Heart right ventricle (tissue), 16 donors: ENCODE measurements around the gene SOCS2. TPM values are rescaled to one million over a fixed set of nuclear protein-coding genes. Genes with fewer than 3 reads are reported as not detected.
A peak's percentile ranks its signal among the peaks of the same experiment; 100 is the strongest.

Experiments
- ATAC-seq, 8 donors: fragments of 200-7000 bp; cut with Tn5 transposase; one replicate each; pipeline ENCODE4 v1.9.1; 2020; ENCODE audit warnings: mild to moderate bottlenecking in 8 of 8, moderate library complexity in 8 of 8, moderate number of reproducible peaks in 1 of 8
- DNase-seq, 2 donors: peaks; one replicate each; pipeline ENCODE4 v3.0.0-alpha.2; 2020
- H3K27ac ChIP-seq, 10 donors: fragments of 200-600 bp; sonication (generic) in 2 of 10; one replicate each; pipeline versions ENCODE4 v1.5.0 to v1.8.0; 2020 to 2022; ENCODE audit warnings: mild to moderate bottlenecking in 3 of 10
- H3K27me3 ChIP-seq, 7 donors: fragments of 200-600 bp; one replicate each; pipeline ENCODE4 v1.8.0; 2021 to 2022; ENCODE audit warnings: mild to moderate bottlenecking in 2 of 7
- H3K36me3 ChIP-seq, 9 donors: fragments of 200-600 bp; sonication (generic) in 1 of 9; one replicate each; pipeline versions ENCODE4 v1.5.0 to v1.8.0; 2020 to 2022; ENCODE audit warnings: mild to moderate bottlenecking in 2 of 9
- H3K4me1 ChIP-seq, 9 donors: fragments of 200-600 bp; sonication (generic) in 1 of 9; one replicate each; pipeline versions ENCODE4 v1.5.0 to v1.8.0; 2020 to 2022; ENCODE audit warnings: mild to moderate bottlenecking in 4 of 9
- H3K4me3 ChIP-seq, 10 donors: fragments of 200-600 bp; sonication (generic) in 2 of 10; one replicate each; pipeline versions ENCODE4 v1.5.0 to v1.8.0; 2020 to 2022; ENCODE audit warnings: mild to moderate bottlenecking in 7 of 10, moderate library complexity in 2 of 10
- H3K9me3 ChIP-seq, 11 donors: fragments of 200-600 bp in 10 of 11; sonication (generic) in 2 of 11; one replicate each; pipeline versions ENCODE4 v1.5.0 to v1.8.0; 2013 to 2022; ENCODE audit warnings: mild to moderate bottlenecking in 2 of 11, control low read depth in 1 of 11, moderate library complexity in 1 of 11
- WGBS, 2 donors: extraction: QIAGEN DNeasy Blood & Tissue Kit; methylation state at CpG; one replicate each; pipeline ENCODE4 v1.1.7; 2013; ENCODE audit warnings: inconsistent platforms in 1 of 2; 5-methylcytosine and 5-hydroxymethylcytosine counted together
- intact Hi-C, 10 donors: fragments of 100-400 bp; cut with DNase I; formaldehyde crosslinking; loops; one replicate each; pipeline versions ENCODE4 v1.11.1 to v1.14.2; 2022
- polyA plus RNA-seq, 2 donors: library from polyadenylated mRNA; stranded (reverse); fragments of 200-250 nt; gene quantifications; one replicate each; pipeline ENCODE4 v1.2.3, GENCODE V29; 2013
- total RNA-seq, 10 donors: library from RNA; stranded (reverse); fragmentation: NEBNext Ultra II Directional in 3 of 10; extraction: Animal tissue kit (Norgen Biotek cat#: 25700) in 3 of 10; gene quantifications; one replicate each; pipeline versions ENCODE4 v1.2.1 to v1.2.4, GENCODE V29; 2021 to 2023
- TF ChIP-seq, protein P1 (sequence below), 9 donors: fragments of 200-600 bp; sonication (generic) in 2 of 9; IDR thresholded peaks; one replicate each; pipeline versions ENCODE4 v1.5.0 to v1.8.0; 2021 to 2022; ENCODE audit warnings: antibody characterized with exemption in 9 of 9, mild to moderate bottlenecking in 5 of 9, moderate library complexity in 1 of 9
- donor health status: Arrhythmogenic right ventricular cardiomyopathy.
- donor health status: ischemic (EF 13 %, LVEDD 7.1; RV severe dilation, severe dysfunction).
- donor health status: healthy with polysubstance abuse.
- donor health status: DM: no; HTN: yes; CAD: no.
- donor health status: DM: no; HTN: no; CAD: no.
- donor health status: ischemic (EF 25% LVEDD 6.9; RV normal size, moderate dysfunction).
- donor health status: ischemic (EF 25% LVEDD 5.7; RV mildly dilated, moderate dysfunction).
- donor health status: healthy.
- donor health status: DM: yes; HTN: yes; CAD: no.
- donor health status: Ischemic cardiomyopathy.
- donor health status: ischemic (EF 35%, LVEDD 5.7; RV mildly dilated, moderate dysfunction).
- donor health status: nonischemic (EF 11% LVEDD 7.7; RV severe dilation, severe dysfunction).
- donor health status: DM: yes; HTN: yes; CAD: no.
- donor health status: PGD.
- donor health status: ischemic (EF 29% LVEDD 5.4; RV normal size, mild dysfunction).
- donor health status: nonischemic (EF 23%, LVEDD 6.1; RV moderate dilation, normal function).

Gene SOCS2
- total and polyA plus RNA-seq, 12 donors, result 8.6 to 35.1 (median 18.3) TPM

GRCh38 chr12:93530358-93530757, 42.1 kb upstream of the SOCS2 start:
- DNase-seq, result no peak
- intact Hi-C loops, result loop anchor here in 1 of 10 donors (2.0 kb wide), 1 partner anchor 28 kb away; no protein-coding TSS in a partner anchor
- no peak for ATAC-seq
- no peaks in the 10 kb centered on the region for H3K9me3 ChIP-seq
- H3K4me1 ChIP-seq, result peaks cover 0 to 7% (median 0%) of the 10 kb centered on the region in 9 donors
- H3K27me3 ChIP-seq, result no peaks in the 10 kb centered on the region
- no peaks in the 10 kb centered on the region for H3K36me3 ChIP-seq
- H3K27ac ChIP-seq, result no peak overlapping the region
- WGBS, 2 donors, result 32 to 56% methylated on average over 5 of the region's 5 CpGs
- H3K4me3 ChIP-seq, result no peak overlapping the region
- TF ChIP-seq, protein P1, sequence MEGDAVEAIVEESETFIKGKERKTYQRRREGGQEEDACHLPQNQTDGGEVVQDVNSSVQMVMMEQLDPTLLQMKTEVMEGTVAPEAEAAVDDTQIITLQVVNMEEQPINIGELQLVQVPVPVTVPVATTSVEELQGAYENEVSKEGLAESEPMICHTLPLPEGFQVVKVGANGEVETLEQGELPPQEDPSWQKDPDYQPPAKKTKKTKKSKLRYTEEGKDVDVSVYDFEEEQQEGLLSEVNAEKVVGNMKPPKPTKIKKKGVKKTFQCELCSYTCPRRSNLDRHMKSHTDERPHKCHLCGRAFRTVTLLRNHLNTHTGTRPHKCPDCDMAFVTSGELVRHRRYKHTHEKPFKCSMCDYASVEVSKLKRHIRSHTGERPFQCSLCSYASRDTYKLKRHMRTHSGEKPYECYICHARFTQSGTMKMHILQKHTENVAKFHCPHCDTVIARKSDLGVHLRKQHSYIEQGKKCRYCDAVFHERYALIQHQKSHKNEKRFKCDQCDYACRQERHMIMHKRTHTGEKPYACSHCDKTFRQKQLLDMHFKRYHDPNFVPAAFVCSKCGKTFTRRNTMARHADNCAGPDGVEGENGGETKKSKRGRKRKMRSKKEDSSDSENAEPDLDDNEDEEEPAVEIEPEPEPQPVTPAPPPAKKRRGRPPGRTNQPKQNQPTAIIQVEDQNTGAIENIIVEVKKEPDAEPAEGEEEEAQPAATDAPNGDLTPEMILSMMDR (IDR thresholded peaks at IDR 0.05), result no peak

GRCh38 chr12:93533310-93533709, 39.2 kb upstream of the SOCS2 start:
- Histone ChIP-seq H3K27ac (no peak overlapping the region), H3K4me3 (no peak overlapping the region), H3K4me1 (peaks cover 0 to 19% (median 11%) of the 10 kb centered on the region in 9 donors), H3K9me3 (no peaks in the 10 kb centered on the region), H3K36me3 (no peaks in the 10 kb centered on the region), H3K27me3 (no peaks in the 10 kb centered on the region)
- 91 to 94% methylated on average over 5 of the region's 5 CpGs for WGBS, 2 donors
- DNase-seq (no peak), ATAC-seq (no peak)
- intact Hi-C loops, result no loop called here
- TF ChIP-seq, protein P1 (IDR thresholded peaks at IDR 0.05), result no peak

- DNase-seq, result no peak
- no peaks in the 10 kb centered on the region for H3K9me3 ChIP-seq
- H3K36me3 ChIP-seq, result no peaks in the 10 kb centered on the region
- no peak overlapping the region for H3K4me3 ChIP-seq
- H3K27me3 ChIP-seq, result no peaks in the 10 kb centered on the region
- H3K27ac ChIP-seq, result peak overlapping the region in 6 of 10 donors; percentile 33 to 74 (median 66)
- intact Hi-C loops, result no loop called here
- no peak for ATAC-seq
- H3K4me1 ChIP-seq, result peaks cover 0 to 31% (median 13%) of the 10 kb centered on the region in 9 donors
- 62 to 68% methylated on average over 2 of the region's 2 CpGs for WGBS, 2 donors
- TF ChIP-seq, protein P1 (IDR thresholded peaks at IDR 0.05), result no peak
These were observed 36.2 kb upstream of the SOCS2 start for GRCh38 chr12:93536111-93536765.

DNA sequence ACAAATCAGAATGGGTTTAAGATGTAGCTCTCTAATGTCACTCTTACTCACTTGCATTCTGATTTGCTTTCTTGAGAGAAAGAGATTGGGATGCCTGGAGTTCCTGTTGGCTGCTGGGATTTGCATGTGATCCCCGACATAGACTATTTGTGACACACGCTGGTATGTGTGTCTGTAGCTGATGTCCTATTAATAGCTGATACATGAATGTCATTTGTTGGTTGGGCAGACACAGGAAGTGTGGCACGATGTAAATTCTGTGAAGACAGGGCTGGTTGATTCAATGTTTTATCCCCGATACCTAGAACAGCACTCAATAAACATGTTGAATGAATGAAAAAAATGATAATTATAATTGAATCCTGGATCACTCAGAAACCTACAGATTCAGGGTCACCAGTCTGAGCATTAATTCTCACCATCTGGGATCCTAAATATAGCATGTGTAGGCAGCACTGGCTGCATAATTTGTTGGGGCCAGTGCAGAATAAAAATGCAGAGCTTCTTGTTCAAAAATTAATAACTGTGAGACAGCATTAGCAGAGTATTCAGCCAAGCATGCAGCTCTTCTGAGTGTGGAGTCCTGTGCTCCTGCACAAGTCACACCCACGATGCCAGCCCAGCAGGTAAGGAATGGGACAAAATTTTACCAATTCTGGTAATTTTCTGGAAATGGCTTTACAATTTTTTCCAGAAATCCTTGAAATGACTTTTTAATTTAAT, 35.5 kb upstream of the SOCS2 start:
- Histone ChIP-seq H3K27ac (peak overlapping the region in 7 of 10 donors; percentile 4 to 74 (median 64)), H3K4me3 (no peak overlapping the region), H3K4me1 (peaks cover 0 to 31% (median 13%) of the 10 kb centered on the region in 9 donors), H3K27me3 (no peaks in the 10 kb centered on the region), H3K36me3 (no peaks in the 10 kb centered on the region), H3K9me3 (no peaks in the 10 kb centered on the region)
- DNase-seq, result peak in 1 of 2 donors; percentile 11
- intact Hi-C loops, result no loop called here
- peak; percentile 63 to 93 (median 83) for ATAC-seq
- 17 to 29% methylated on average over 5 of the region's 5 CpGs for WGBS, 2 donors
- TF ChIP-seq, protein P1 (IDR thresholded peaks at IDR 0.05), result no peak
